Cortex of kidney (tissue), 1 donor: ENCODE data around the gene BANP.
"Not testable (repeated sequence)": the region's sequence is repeated elsewhere in the genome, so short reads cannot be mapped to it uniquely, and the experiment has no call there.

Experiments
- DNase-seq: peaks from one replicate; lab custom pipeline; 2025; lab: John Stamatoyannopoulos, UW

The BANP gene

DNA sequence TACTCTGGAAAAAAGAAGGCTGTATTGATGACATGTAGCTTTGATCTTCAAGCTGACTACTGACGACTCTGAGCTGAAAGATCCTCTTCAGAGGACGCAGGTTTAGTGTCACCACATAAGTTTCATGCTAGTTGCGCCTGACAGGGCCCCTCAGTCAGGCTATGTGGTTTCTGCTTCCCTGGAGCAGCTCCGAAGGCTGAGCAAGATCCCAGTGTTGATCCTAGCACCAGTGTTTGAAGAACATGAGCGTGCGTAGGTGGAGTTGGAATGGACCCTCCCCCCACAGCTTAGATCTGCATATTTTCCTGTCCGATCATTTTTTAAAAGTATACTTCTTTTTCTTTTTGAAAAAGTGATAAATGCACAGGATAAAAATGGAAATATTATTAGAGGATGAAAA, 17.3 kb downstream of the BANP start:
- DNase-seq: no peak

GRCh38 chr16:87970186-87970585, 19.0 kb downstream of the BANP start:
- no peak for DNase-seq

GRCh38 chr16:87971933-87972332, 20.7 kb downstream of the BANP start:
- no peak for DNase-seq

GRCh38 chr16:87973717-87974116, 22.5 kb downstream of the BANP start:
- no peak for DNase-seq

- no peak for DNase-seq
Measured at GRCh38 chr16:87974178-87974577, 22.9 kb downstream of the BANP start.

GRCh38 chr16:87976665-87977064, 25.4 kb downstream of the BANP start:
- DNase-seq: no peak

- DNase-seq: no peak
Measured at GRCh38 chr16:87978127-87978526, 26.9 kb downstream of the BANP start.

GRCh38 chr16:87979352-87979751, 28.1 kb downstream of the BANP start:
- no peak for DNase-seq

GRCh38 chr16:87979911-87980630, 28.8 kb downstream of the BANP start:
- DNase-seq: not testable (repeated sequence)

DNA sequence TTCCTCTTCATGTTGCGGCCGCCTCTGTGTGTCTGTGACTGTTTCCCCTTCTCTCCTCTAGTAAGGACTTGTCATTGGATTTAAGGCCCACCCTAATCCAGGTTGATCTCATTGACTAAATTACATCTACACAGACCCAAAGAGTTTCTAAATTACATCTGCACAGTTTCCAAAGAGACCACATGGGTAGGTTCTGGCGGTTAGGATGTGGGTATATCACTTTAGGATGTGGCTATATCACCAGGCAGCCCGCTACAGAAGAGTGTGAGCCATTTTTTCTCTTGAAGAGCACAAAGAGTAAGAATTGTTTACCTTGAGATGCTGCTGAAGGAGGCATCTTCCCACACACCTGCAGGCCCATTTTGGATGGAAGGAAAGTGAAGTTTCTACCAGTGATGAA, 30.1 kb downstream of the BANP start:
- not testable (repeated sequence) for DNase-seq

DNA sequence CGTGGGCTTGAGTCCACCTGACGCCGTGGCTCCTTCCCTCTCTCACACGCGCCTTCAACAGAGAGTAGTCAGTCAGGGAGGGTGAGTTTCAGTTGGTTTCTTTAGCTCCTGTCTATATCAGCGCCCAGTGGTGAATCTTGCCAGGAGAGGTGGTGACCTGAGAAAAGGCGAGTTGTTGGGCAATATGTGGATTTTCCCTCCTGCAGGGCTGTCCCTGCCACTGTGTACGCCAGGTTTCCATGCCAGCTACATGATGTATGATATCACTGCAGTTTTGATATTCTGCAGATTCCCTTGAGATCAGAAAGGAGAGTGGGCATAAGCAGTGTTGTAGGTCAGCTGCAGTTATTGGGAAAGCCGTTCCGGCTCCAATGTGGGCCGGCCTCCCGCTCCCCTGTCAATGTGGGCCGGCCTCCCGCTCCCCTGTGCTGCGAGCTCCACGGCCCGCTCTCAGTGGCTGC, 31.4 kb downstream of the BANP start:
- no peak for DNase-seq

- not testable (repeated sequence) for DNase-seq
Measured at GRCh38 chr16:87983072-87983736, 32.0 kb downstream of the BANP start.

GRCh38 chr16:87983737-87984097, 32.5 kb downstream of the BANP start:
- not testable (repeated sequence) for DNase-seq

GRCh38 chr16:87984180-87984579, 32.9 kb downstream of the BANP start:
- not testable (repeated sequence) for DNase-seq

DNA sequence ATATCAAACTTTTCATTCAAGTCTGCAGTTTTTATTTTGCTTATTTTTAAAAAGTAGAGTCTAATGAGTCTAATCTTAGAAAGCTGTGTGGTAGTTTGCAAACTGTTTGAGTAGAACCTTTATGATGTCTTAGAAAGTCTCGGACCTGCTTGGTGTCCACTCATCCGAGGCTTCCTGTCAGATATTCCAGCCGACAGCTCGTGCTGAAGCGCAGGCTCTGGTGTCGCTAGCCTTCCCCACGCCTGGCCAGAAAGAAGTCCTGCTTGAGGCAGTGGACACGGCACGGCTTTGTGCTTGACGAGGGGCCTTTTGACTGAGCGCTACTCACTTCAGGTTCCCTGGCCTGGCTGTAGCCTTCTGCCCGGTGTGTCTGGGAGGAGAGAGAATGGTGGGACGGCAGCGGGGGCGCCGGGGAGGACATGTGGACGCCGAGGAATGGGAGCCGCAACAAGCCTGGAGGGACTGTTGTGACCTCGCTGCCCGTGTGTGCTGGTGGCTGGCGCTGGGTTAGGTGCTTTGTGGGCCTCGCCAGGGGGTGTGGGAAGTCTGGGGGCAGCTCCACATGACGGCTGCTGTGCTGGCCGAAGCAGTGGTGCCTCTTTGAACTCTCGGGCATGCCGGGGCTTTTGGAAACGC, 33.5 kb downstream of the BANP start:
- no peak for DNase-seq

- DNase-seq: not testable (repeated sequence)
Measured at GRCh38 chr16:87985493-87985892, 34.3 kb downstream of the BANP start.

DNA sequence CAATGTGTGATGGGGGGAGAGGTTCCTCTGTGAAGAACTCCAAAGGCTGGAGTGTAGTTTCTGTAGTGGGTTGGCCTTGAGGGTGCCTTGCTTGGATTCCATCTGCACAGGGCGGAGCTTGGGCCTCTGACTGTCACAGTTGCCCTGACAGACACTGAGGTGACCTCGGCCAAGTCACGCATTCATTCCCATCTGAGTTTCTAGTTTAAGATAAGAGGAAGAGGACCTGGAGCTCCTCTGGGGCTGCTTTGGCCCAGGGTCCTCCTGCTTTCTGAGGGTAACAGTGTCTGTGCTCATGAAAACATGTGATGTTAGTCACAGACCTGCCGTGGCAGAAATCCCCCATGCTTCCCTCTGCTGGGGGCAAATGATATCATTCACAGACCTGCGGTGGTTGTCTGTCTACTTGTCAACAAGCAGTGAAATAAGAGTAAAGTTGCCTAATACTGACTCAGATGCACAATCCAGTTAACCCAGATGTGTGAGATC, 35.2 kb downstream of the BANP start:
- DNase-seq: not testable (repeated sequence)

DNA sequence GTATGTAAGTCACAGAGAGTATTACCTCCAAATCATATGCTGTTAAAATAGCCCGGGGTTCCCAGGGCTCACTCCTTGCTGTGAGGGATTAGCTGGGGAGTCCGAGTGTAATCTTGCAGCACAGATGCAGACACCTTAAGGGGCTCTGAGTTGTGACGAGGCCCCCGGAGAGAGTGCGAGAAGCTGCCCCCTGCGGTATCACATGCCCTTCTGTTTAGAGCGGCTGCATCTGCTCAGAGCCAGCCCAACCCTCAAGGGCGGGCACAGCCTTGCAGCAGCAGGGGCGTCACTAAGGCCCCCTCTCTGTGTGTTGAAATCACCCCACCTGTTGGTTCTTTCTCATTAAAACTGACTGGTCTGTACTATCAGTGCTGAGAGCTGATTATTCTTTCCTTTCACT, 37.4 kb downstream of the BANP start:
- DNase-seq: not testable (repeated sequence)

DNA sequence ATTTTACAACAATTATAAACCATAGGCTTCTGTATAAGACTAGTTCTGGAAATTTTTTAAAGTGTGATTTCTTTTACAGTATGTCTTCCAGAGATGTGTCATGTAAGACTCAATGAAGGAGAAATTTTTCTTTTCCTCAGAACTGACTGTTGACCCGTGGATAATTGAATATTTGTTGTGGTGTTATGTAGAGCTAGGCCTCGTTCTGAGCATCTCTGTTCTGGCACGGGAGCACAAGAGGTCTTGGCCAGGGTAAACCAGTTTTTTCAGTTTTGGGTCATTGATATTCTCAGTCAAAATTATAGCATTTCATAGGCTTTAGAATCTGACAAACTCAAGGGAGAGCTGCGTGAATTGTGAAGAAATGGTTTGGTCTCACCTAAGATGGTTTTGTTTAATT, 39.0 kb downstream of the BANP start:
- not testable (repeated sequence) for DNase-seq

DNA sequence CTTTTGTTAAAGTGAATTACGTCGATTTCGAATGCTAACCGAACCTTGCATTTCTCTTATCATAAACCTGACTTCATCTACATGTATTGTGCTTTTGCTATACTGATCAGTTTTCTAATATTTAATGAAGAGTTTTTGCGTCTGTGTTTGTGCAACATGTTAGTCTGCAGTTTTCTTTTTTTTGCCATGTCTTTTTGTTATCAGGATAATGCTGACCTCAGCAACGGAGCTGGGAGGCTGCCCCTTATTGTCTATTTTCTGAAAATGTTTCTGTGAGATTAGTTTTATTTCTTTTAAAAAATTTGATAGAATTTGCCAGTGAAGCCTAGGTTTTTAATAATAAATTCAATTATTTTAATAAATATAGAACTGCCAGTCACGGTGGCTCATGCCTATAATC, 40.9 kb downstream of the BANP start:
- DNase-seq: not testable (repeated sequence)

DNA sequence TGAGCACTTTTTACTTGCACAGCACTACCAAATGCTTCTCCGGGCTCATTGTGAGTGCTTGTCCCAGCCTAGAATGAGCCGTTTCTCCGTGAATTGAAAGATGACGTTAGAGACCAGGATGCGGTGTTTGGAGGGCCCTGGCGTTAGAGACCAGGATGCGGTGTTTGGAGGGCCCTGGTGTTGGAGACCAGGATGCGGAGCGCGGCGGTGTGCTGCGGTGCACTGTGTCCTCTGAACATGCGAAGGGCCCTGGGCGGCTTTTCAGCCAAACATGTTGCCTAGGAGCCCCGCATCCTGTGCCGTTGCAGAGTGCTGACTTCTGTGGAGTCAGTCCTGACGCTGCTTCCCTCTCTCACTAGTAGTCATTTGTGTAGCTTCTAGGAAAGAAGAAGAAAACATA, 42.7 kb downstream of the BANP start:
- DNase-seq: no peak

- no peak for DNase-seq
Measured at GRCh38 chr16:87995644-87996043, 44.4 kb downstream of the BANP start.
